Stimulated activated CD8-positive, alpha-beta memory T cell treated with anti-CD3 and anti-CD28 coated beads, Interleukin-7, amount 100 ng/mL, for 1 hour (primary cell): ENCODE data around the gene AP1G2.
"Not testable (repeated sequence)": the region's sequence is repeated elsewhere in the genome, so short reads cannot be mapped to it uniquely, and the experiment has no call there.

ENCODE experiments used
- DNase-seq, 2 donors: peaks; one replicate each; pipeline ENCODE4 v3.0.0-alpha.2; 2020; ENCODE audit warnings: low read depth in 2 of 2

The AP1G2 gene

DNA sequence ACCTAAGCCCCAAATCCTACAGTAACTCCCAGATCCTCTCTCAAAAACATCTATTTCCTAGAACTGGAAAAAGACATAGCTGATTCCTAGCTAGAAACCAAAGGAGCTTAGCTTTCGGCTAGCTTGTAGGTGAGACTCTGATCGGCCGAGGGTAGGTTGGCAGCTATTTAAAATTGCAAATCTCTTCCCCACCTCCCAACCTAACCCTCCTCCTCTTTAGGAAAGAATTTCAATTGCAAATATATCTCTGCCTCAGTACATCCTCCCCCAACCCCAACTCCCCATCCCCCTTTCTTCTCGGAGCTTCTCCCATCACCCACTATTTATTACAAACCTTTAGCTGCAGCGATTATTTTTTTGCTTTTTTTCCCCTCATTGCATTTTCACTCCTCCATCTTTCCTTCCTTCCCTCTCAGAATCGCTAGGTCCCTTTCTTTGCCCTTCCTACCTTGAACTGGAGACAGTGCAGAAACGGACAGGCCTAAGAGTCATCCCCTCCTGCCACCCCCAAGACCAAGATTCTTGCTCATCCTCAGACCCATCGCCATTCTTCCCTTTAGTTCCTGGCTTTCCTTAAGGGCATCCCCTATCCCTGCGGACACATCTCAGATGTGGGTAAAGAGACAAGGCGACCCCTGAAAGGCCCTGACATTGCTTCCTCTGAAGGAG, 29.4 kb downstream of the AP1G2 start:
- DNase-seq, result no peak

DNA sequence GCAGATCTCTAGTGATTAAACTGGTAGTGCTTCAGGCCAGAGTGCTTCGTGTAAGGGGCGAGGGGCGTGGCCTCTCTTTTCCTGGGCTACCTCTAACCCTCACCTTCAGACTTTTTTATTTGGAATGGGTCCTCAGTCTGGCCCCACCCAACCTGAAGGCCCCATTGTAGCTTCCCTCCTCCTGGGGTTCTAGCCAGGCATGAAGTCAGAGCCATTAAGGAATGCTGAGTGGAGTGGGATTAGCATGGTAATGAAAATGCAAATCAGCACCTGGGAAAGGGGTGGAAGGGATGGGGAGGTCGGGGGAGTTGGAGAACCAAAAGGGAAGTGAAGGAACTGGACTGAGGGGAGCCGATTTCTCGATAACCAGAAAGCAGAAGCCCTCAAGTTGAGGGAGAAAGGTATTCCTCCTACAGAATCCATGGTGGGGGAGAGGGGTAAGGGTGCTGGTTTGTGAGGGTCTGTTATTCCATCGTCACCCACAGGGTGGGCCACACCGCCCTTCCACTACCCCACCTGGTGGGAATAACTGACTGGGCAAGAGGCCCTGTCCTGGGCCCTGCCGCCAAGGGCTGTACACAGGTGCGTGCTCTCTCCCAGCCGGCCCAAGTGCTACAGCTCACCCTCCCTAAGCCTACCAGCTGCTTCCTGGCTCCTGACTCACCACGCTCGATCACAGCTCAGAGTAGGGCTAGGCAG, 30.1 kb downstream of the AP1G2 start:
- no peak for DNase-seq

DNA sequence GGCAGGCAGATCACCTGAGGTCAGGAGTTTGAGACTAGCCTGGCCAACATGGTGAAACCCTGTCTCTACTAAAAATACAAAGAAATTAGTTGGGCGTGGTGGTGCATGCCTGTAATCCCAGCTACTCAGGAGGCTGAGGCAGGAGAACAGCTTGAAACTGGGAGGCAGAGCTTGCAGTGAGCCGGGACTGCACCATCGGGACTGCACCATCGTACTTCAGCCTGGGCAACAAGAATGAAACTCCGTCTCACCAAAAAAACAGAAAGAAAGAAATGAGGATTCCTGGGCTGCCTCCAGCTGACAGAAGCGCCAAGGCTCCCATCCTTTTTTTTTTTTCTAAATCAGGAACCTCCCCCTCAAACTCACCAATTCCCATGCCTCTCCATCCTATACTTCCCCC, 30.7 kb downstream of the AP1G2 start:
- DNase-seq, result not testable (repeated sequence)

DNA sequence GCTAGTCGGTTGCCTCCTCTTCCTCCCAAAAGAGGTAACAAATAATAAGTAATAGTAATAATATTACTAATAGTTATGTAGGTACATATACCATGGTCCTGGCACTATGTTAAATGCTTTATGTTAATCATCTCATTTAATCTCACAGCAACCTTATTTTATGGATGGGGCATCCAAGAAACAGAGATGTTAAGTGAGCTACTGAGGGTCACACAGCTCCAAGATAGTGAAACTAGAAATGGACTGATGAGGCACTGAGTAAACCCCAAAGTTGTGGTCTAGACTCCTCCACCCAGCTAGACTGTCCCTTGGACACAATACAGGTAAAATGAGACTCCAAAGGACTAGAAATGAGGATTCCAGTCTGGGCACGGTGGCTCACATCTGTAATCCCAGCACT, 31.1 kb downstream of the AP1G2 start:
- no peak for DNase-seq

DNA sequence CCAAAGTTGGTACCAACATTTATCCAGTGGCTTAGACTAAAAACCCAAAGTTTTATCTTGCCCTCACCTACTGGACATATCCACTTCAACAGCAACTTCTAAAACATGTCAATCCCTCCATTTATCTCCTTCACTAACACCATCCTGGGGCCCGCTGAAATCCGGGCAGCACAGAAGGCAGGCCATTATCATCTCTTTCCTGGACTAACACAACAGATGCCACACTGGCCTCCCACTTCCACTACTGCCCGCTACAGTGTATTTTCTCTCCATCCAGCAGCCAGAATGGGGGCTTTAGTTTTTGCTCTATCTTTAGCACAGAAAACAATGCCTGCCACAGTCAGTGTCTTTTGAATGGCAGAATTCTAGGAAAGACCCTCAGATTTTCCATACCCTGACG, 31.6 kb downstream of the AP1G2 start:
- no peak for DNase-seq

DNA sequence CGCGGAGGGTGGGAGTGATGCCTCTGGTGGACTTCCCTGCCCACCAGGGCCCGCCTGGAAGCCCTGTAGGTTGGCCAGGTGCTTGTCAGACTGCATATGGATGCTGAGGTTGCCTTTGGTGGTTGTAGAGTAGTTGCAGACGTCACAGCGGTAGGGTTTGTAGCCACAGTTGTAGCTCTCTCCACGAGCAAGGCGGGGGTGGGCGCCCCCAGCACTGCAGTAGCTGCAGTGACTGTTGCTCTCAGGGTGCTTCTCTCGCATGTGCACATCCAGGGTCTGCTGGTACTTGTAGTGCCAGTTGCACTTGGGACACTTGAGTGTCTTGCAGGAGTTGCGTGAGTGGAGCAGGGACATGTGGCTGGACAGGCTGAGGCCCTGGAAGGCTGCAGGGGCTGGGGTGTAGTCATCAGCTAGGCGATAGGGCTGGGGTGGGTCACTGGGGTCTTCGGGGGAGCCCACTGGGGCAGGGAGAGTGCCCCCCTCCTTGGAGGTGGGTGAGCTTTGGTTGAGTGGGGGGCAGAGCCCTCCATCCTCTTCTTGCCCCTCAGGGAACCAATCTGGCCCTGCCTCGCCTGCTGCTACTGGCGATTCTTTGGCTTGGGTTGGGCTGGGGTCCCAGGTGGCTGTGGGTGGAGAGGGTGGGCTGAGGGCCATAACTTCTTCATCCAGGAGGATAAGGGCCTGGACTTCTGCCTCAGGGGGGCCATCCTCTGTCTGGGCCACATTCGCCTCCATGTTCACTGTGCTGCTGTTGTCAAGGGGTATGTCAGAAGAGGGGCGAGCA, 33.7 kb downstream of the AP1G2 start:
- DNase-seq, result no peak

DNA sequence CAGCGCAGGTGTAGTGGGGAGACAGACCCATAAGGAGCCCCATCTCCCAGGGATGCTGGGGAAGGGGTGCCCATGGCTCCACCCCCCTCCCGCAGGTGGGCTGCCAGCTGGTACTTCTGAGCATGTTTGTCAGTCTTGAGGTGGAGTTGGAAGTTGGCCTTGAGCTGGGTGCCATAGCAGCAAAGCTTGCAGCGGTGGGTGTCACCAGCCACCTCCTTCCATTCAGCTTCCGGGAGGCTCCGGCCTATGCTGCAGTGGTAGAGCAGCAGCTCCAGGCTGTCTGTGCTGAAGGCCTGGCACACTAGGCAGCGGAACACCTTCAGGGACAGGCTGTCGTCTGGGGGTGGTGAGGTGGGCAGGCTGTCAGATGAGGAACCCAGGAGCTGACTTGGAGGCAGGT, 34.9 kb downstream of the AP1G2 start:
- DNase-seq, result no peak

DNA sequence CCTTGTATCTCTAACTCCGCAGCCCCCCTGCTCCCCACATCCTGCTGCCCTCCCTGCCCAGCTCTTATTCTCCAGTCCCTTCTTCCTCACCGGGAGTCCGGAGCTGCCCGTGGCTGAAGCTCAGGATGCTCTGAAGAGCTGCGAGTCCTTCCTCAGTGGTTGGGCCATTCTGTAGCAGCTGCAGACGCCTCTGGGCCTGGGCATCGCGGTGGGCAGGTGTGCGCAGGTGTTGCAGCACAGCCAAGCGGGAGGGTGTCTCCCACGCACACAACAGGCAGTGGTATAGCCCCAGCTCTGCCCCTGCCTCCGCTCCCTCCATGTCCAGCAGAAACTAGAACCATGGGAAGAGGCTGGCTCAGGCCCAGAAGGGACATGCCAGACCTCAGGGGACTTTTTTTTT, 36.2 kb downstream of the AP1G2 start:
- DNase-seq, result no peak

DNA sequence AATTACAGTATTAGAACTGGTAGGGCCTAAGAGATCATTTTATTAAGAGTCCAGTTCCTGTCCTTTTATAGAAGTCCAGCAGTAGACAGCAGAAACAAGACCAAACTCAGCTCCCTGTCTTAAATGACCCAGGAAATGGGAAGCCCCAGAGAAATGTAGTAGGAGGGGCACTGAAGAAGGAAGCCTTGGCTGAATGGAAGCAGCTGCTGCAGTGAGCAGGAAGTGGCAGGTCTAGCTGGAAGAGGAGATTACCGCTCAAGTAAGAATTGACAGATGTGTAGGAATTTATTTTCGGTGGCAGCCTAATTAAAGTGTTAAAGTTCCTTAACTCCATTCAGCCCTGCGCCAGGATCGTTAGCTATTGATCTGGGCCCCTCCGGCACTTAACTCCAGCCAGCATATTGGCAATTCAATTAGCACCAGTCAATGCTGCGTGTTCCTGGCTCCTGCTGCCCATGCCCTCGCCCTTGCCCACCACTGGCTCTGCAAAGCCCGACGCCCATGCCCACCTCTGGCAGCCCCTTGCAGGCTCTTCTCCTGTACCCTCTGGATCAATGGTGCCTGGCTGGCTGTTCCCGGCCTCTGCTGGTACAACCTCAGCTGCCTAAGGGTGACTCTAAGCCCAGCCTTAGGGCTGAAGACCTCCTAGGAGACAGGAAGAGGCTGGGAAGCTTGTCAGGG, 37.1 kb downstream of the AP1G2 start:
- DNase-seq, result no peak

DNA sequence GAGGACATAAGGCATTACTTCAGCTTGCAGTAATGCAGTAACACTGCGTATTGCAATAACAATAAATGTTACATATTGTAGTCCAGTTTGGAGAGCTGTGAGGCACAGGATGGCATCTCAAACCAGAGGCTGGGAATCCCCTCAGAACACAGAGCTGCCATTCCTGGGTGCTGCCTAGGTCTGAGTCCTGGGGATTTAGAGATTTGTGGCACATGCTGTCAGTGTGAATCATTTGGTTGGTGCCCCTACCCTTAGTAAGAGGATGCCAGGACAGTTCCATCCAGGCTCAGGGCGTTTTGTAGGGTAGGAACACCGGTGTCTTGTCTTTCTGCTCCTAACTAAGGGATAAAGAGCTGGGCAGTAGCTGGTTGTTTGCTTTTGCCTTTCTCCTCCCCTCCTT, 38.6 kb downstream of the AP1G2 start:
- no peak for DNase-seq

DNA sequence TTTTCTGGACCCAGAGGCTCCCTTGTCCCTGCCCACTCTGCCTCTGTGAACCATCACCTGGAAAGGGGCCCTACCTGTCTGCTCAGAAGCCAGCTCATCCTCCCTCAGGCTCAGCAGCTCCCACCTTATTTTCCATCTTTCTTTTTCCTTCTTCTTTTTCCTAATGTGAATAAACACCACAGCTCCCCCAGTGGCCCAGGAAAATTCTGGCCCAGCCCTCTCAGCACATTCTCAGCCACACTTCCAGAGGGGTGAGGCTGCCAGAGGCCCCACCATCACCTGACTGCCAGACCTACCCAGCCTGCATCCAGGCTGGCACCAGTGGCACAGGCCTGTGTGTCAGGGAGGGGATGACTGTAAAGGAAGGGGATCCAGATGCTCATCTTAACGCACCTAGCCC, 39.0 kb downstream of the AP1G2 start:
- DNase-seq, result no peak

DNA sequence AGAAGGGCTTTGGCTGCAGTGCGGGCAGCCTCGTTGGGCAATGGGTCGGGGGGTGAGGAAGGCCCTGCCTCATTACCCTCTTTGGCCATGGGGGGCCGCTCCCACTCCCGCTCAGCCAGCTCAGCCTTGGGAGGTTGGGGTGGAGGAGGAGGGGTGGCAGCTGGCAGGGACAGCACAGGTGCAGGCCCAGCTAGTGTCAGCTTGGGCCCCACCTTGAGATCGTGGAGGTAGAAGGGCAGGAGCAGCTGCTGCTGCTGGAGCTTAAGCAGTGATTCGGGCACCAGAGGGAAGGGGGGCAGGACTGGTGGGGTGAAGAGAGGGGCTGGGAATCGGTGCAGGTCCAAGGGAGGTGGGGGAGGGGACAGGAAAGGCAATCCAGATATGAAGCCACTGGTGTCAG, 42.0 kb downstream of the AP1G2 start:
- no peak for DNase-seq

DNA sequence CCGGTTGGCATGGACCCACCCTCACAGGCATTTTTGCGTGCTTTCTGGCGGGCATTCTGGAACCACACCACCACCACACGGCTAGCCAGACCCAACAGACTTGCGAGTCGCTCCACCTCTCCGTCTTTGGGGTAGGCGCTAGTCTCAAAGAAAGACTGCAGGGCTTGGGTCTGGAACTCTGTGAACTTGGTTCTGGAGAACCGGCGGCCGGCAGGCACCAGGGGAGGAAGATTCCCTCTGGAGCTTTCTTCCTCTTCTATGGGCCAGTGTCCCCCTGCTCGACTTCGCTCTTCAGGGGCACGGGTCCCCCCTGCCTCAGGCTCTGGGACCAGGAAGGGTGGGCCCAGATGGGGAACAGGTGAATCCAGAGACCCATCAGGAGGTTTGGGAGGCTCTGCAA, 42.6 kb downstream of the AP1G2 start:
- DNase-seq, result no peak

DNA sequence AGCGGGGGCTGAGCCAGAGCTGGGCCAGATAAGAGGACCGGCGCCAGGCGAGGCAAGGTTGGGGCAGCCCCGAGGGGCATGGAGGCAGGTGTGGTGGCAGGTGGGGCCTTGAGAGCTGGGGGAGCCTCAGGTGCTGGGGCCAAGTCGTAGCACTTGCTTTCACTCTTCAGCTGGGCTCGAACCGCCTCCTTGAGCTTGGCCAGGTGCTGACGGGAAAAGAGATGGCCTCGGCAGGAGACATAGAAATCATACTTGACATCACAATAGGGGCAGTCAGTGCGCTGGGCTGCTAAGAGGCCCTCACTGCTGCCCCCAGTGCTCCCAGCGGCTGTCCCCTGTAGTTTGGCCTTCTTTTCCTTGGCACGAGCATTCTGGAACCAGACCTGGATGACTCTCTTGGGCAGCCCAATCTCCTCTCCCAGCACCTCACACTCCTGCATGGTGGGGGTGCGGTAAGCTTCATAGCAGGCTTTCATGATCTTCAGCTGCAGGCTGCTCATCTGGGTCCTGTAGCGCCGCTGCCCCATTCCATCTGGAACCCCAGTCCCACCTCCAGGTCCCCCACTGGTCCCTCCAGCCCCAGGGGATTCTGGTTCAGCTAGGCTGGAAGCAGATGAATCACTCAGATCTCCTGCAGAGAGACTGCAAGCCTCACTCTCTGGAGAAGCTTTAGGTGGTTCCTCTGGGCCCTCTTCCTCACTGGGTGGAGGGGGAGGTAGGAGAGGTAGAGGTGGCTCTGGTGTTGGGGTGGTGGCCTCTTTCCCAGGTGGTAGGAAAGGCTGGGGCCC, 44.2 kb downstream of the AP1G2 start:
- no peak for DNase-seq

DNA sequence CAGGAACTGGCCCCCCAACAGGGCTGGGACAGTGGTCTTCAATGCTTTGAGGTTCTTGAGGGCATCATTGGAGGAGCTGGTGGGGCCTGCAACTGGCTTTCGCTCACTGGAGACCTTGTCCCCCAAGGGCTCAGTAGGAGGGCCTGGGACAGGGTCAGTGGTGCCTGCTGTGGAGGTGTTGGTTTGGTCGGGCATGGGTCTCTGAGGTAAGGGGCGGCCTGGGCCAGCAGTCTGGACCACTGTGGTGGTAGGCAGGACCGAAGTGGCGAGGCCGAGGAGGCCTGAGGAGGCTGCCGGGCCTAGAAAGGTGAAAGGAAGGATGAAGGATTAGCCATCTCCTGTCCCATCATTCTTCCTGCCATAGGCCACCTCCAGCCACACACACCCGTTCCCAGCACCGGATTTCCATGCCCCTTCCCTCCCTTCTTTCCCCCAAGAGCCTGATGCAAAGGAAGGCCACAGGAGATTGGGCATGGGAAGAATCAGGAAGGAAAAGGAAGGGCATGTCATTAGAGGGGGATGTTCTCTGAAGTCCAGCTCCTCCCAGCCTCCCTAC, 44.9 kb downstream of the AP1G2 start:
- no peak for DNase-seq

DNA sequence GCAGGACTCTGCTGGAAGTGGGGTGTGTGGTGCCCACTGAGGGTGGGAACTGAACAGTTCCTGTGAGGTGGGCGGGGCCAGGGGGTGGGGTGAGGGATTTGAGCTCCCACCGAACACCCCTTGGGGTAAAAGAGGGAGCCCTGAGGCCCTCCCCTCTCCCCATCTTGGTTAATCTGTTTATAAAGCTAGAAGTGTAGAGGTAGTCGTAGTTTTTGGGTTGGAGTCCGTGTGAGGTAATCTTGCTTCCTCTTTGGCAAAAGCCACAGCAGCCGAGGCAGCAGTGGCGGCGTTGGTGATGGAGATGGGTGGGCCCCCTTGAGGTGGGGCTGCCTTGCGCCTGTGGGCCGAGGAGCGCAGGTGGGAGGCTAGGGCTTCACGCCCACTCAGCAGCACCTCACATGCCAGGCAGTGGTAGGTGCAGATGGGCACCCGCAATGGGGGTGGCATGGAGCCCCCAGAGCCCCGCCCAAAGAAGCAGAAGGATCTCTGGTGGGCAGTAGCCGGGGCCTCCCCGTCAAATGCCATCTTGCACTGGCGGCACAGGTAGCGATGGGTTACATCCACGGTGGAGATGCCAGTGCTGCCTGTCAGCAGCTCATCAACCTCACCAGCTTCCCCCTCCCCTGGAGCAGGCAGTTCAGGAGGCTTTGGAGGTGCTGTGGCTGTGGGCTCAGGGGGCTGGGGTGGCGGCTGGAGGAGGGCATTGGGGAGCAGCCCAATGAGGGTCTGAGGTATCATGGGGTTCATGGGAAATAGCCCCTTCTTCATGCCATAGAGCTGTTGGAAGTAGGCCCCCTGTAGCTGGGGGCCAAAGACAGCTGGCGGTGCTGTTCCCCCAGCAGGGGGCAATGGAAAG, 45.6 kb downstream of the AP1G2 start:
- no peak for DNase-seq

DNA sequence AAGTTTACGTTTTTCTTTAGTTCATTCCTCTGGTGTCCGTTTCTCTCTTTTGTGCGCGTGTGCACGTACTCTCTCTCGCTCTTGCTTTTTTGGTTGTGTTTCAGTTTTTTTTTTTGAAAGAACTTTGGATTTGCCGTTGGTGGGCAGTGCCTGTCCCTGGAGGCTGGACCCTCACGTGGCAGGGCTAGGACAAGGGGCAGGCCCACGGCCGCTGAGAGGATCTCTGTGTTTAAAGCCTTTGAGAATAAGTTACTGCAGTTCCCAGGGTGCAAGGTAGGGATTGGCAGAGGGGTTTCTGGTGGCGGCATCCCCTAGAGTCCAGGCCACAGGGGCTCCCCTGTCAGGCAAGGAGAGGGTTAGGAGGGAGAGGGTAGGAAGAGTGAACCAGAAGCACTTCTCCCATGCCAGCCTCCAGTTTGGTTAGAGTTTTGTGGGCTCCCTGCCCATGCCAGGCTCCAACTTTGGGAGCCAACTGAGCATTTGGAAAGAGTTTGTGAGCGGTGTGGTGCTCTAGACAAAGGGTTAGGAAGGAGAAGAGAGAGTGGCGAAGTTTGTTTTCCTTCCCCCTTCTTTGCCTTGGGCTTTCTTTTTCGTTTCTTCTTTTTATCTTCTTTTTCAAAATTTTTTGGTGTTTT, 46.6 kb downstream of the AP1G2 start:
- no peak for DNase-seq

DNA sequence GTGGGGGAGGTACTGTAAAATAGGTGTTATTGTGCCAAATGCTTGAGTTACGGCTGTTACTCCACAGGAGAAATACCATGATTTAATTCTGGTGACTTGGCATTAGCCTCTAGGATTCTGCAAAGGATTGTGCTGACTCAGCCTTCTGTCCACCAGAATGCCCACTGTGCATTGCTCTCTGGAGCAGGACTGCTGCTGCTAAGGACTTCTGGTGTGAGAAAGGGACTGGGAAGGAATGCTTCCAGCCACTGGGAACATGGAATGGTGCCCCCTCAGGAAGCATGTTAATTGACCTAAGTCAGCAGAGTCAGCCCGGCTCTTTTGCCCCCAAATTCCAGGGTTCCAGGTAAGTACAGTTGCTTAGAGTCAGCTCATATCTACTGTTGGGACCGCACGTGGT, 48.9 kb downstream of the AP1G2 start:
- no peak for DNase-seq

DNA sequence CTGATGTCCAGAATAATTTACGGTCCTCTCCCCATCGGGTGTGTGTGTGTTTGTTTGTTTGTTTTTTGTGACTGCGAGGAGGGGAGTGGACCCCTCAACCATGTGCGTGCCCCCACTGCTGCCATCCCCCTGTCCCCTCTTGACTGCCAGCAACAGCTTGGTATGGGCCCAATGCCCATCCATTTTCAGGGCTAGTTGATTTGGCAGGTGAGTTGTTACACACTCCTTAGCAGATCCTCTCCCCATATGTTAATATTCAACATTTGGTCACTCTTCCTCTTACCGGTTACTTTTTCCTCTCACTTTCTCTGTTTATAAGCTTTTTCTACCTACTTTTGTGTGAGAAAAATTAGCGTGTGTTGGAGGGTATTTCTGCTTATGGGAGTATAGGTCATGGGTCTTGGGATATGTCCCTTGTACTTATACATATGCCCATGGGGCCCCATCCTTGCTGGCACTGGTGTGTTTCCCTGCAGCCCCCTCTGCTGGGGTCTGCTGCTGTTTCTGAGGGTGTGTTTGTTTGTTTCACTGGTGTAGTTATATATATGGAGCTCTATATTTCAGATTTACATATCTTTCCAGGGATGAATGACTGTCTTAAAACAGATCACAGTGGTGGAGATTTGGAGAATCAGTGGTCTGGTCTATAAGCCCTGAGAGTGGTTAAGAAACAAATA, 49.8 kb downstream of the AP1G2 start:
- DNase-seq, result no peak

DNA sequence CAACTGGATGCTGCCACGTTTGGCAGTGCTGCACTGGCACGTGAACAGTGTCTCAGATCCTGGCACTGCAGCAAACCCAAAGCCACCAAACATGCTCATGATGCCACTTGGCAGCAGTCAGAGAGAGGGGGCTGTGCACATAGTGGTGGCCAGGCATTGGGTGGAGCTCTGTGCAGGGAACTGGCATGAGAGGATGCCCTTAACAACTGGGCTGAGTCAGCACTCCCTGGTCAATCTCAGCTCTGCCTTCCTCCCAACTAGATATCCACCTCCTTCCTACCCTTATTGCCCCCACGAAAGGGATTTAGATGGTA, 53.0 kb downstream of the AP1G2 start:
- DNase-seq, result no peak
